RKO (cell line): Measurements from ENCODE around the gene MLPH.
A peak's percentile ranks its signal among the peaks of the same experiment; 100 is the strongest.

Source experiments
- DNase-seq: peaks from one replicate; pipeline ENCODE4 v3.0.0-alpha.2; 2016; ENCODE audit warnings: low spot score

The MLPH gene

GRCh38 chr2:237486819-237487448 is at the start of gene MLPH:
MLPH (plus strand) TSS chr2:237487251; CDS start chr2:237493427, 6,176 bp downstream.
- DNase-seq, result no peak

- DNase-seq, result no peak
Observed at GRCh38 chr2:237437566-237437965, 49.5 kb upstream of the MLPH start.

GRCh38 chr2:237438080-237438940 is 48.7 kb upstream of the MLPH start:
- peak; percentile 7 for DNase-seq

- no peak for DNase-seq
Observed at GRCh38 chr2:237440819-237441281, 46.2 kb upstream of the MLPH start.

GRCh38 chr2:237441605-237442274 is 45.3 kb upstream of the MLPH start:
- no peak for DNase-seq

GRCh38 chr2:237444071-237444470 is 43.0 kb upstream of the MLPH start:
- no peak for DNase-seq

- DNase-seq, result no peak
Observed at GRCh38 chr2:237445611-237446337, 41.3 kb upstream of the MLPH start.

GRCh38 chr2:237446338-237446665 is 40.7 kb upstream of the MLPH start:
- no peak for DNase-seq

GRCh38 chr2:237447496-237447895 is 39.6 kb upstream of the MLPH start:
- no peak for DNase-seq

GRCh38 chr2:237448171-237448570 is 38.9 kb upstream of the MLPH start:
- DNase-seq, result no peak

GRCh38 chr2:237448626-237449025 is 38.4 kb upstream of the MLPH start:
- no peak for DNase-seq

GRCh38 chr2:237449193-237449881 is 37.7 kb upstream of the MLPH start:
- DNase-seq, result no peak

- no peak for DNase-seq
Observed at GRCh38 chr2:237450108-237450507, 36.9 kb upstream of the MLPH start.

- no peak for DNase-seq
Observed at GRCh38 chr2:237450583-237450982, 36.5 kb upstream of the MLPH start.

- DNase-seq, result no peak
Observed at GRCh38 chr2:237451643-237452469, 35.2 kb upstream of the MLPH start.

- no peak for DNase-seq
Observed at GRCh38 chr2:237452861-237453260, 34.2 kb upstream of the MLPH start.

GRCh38 chr2:237453671-237454070 is 33.4 kb upstream of the MLPH start:
- no peak for DNase-seq

GRCh38 chr2:237455764-237456163 is 31.3 kb upstream of the MLPH start:
- DNase-seq, result no peak

- DNase-seq, result no peak
Observed at GRCh38 chr2:237456200-237456843, 30.7 kb upstream of the MLPH start.

- DNase-seq, result no peak
Observed at GRCh38 chr2:237457388-237457941, 29.6 kb upstream of the MLPH start.
